ENCODE results near the gene PHACTR3.

Gene PHACTR3

DNA sequence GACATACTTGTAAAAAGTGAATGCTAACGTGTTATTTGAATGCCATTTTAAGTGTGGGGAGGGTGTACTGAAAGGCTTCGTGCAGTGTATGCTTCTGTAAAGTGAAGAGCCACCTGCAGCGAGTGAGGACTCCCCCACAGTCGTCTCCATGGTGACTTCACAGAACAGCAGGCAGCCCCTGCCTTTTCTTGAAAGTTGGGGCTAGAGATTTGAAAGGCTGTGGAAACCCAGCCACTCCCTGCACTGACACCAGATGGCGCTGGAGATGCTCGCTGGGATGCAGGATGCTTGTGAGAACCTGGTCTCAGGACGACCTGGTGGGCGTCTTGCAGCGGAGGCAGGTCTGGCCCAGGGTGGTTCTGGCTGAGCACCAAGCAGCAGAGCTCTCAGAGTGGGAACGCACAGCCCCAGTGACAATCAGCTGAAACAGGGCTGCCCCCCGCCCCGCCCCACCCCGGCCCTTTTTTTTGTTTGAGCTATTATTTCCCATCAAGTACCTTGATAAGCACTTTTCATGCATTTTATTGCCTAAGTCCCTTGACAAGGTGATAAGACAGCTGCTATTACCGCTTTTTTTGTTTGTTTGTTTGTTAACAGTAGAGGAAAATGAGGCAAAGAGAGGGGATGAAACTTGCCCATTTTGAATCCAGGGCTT, 178.8 kb downstream of the PHACTR3 start:
- DNase-seq = peak; percentile 59

DNA sequence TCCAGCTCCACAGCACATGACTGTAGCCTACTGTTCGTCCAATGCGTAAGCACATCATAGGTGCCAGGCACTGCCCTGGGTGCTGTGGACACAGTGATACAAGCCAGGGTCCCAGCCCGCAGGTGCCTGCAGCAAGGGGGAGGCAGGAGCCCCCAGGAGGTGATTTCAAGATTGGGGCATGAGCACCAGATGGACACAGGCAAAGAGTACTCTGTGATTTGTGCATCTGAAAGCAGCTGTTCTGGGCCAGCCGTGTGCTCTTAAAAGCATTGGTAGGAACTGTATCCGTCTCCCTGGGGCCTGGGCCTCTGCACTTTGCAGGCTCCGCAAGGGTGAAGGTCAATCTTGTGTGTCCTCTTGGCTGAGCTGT, 179.3 kb downstream of the PHACTR3 start:
- DNase-seq = no peak

DNA sequence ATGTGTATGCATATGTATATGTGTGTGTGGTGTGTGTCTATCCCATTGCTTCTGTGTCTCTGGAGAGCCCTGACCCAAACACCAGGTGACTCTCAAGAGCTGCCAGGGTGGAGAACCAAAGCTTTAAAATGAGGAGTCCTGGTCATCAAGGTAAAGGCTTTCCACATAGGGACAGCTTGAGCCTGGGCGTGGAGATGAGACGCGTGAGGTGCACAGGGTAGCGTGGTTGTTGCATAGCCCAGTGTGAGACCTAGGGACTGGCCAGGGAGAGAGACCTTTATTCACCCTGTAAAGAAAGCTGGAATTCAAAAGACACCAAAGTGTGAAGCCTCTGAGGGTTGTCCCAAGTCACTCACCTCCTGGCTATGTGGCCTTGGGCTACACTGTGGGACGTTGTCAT, 180.0 kb downstream of the PHACTR3 start:
- DNase-seq = no peak

DNA sequence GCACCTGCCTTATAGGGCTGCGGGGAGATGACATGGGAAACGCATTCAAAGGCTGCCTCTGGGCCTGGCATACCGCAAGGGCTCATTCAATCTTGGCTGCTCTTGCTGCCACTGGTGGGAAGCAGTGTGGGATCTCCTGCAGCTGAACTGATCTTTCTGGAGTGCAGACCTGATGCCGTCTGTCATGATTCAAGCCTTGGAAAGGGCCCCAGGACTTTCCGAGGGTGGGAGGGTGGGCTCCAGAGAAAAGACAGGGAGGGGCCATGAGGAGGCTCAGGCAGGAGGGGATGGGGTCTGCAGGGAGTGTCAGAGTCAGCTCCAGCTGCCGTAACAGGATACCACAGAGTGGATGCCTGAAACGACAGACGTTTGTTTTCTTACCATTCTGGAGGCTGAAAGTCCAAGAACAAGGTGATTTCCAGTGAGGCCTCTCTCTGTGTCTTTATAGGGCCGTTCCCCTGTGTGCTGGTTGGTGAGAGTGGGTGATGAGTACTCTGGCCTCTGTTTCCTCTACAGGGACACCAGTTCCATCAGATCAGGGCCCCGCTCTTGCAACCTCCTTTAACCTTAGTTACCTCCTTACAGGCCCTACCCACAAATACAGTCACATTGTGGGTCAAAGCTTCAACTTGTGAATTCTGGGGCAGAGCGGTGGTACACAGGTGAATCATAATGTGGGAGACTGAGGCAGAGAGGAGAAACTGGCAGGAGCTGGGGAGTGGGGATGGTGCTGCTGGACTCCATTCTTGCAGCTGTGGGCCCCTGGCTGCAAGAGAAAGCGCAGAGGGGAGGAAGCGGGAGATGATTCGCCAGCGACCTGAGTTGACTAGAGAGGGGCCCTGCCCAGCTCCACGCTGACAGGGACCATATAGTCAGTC, 180.7 kb downstream of the PHACTR3 start:
- no peak for DNase-seq

DNA sequence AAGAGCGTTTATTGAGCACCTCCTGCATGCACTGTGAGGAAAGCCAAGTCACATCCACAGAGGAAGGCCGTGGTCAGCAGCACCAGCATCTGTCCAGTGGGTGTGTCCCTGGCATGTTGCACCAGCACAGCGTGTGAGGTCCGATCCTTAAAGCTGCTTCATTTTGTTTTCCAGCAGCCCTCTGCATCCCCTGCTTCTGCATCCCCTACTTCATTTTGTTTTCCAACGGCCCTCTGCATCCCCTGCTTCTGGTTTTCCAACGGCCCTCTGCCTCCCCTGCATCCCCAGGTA, 181.3 kb downstream of the PHACTR3 start:
- DNase-seq = no peak

DNA sequence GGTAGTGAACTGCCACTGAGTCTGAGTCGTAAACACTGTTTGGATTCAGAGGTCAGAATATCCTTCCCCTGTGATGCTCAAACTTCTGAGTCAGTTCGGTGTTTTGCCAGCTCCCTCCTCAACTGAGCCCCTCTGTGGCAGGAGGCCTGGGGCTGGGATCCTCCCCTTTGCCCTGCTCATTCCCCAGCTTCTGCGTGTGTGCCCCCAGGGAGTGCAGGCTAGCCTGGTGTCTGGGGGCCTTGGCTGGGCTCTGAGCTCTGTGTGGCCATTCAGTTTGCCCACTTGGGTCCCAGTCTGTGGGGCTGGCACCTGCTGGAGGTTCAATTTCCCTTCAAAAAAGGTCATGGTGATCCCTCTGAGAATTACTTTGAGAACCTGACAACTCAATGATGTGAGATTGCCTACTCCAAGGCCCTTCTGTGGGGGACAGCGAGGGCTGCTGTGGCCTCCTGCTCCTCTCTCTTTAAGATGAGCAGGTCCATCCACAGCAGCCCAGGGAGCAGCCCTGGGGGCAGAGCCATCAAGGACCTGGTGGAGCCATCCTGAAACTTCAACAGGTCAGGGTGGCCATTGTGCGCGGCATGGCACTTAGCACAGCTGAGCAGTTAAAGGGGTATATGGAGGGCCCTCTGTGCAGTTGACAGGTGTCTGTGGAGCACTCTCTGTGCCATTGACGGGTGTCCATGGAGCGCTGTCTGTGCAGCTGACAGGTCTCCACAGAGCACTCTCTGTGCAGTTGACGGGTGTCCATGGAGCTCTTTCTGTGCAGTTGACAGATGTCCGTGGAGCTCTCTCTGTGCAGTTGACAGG, 181.9 kb downstream of the PHACTR3 start:
- no peak for DNase-seq

DNA sequence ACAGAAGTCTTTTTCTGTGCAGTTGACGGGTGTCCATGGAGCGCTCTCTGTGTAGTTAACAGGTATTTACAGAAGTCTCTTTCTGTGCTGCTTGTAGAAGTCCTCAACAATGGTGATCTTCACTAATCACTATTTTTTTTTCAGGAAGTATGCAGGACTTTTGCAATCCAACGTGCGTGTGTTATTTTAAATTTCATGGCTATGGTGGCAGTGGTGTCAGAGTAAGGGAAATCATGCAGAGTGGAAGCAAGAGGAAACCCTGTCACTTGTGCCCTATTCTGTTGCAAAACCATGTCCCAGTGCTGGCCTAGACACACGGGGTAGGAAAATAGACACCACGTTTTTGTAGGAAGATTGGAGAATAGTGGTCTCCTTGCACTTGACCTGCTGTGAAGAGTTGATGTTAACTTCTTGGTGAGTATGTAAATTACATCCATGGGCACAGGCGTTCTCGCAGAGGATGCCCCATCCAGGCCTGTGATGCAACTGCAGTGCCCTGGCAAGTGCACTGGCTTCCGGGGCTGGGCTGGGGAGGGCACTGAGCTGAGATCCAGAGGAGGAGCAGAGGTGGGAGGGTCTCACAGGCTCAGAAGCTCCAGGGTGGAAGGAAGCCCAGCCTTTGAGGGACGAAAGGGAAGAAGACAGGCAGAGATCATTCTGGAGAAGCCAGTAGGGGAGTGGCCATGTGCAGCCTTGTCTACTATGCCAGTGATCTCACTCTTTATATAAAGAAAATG, 182.6 kb downstream of the PHACTR3 start:
- DNase-seq = no peak

DNA sequence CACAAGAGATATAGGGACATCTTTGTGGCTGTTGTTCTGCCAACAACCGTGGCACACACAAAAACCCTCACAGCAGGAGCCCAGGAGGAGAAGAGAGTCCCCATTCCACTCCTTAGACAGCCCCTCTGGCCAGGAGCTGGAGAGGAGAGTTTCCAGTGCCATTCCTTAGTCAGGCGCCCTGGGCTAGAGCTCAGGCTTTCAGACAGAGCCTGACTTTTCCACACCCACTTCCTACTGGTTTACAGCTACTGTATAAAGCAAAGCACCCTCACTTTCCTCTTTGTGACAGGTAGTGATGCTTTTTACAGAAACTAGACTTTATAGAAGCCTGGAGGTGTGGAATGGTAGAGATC, 183.2 kb downstream of the PHACTR3 start:
- no peak for DNase-seq

DNA sequence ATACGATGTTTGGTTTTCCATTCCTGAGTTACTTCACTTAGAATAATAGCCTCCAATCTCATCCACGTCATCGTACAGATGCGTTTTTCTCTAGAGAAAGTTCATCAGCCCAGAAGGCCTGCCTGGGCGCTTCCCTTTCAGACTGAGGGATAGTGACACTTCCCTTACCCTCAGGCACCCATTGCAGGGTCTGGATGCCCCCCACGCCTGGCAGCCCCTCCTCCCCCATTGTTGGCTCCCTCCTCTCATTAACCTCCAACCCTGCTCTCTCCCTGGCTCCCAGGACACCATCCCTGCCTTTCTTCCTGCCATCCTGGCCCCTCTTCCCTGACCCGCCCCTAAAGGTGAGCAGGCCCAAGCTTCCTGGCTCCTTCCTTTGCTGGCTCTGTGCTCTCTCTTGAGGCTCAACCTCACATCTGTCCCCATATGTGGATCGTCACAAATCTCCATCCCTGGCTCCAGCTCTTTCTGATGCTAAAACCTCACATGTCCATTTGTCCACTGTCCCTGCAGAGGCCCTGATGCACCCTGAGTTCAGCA, 183.9 kb downstream of the PHACTR3 start:
- no peak for DNase-seq

DNA sequence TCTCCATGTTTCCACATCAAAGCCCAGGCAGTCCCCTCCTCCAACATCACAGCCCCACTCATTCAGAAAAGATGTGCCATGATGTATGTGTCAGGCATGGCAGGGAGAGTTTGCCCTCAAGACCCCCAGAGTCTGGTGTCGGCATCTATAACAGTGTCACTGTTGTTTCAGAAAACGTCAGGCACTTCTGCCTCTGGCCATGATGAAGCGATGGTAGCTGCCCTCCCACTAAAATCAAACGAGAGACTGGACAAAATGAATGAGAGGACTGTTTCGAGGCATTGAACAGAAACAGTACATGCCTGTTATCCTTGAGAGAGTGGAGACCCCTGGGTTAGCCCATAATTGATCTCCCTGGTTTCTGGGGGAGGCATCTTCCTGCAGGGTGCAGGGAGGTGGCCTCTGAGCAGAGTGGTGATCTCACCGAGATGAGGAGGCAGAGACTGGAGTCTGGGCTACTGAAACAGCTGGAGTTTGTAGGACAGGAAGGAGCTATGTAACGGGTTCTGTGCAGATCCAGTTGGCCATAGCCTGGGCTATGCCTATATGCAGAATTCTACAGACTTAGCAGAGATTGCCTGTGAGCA, 184.6 kb downstream of the PHACTR3 start:
- no peak for DNase-seq

DNA sequence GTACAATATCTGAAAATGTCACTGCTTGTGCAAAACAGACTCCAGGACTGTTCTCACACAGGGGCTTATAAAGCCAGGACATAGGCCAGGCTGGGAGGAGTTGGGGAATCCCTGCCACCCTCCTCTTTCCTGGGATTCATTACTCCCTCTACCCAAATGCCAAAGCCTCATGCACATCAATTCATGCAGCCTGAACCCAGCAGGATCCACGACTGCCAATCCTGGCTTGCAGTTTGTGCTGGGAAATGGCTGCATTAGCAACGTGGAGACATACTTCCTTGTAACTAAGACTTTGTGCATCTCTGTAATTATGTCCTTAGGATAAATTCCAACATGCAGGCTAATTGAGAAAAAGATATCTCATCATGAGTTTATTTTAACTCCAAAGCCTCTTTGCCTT, 185.3 kb downstream of the PHACTR3 start:
- no peak for DNase-seq

DNA sequence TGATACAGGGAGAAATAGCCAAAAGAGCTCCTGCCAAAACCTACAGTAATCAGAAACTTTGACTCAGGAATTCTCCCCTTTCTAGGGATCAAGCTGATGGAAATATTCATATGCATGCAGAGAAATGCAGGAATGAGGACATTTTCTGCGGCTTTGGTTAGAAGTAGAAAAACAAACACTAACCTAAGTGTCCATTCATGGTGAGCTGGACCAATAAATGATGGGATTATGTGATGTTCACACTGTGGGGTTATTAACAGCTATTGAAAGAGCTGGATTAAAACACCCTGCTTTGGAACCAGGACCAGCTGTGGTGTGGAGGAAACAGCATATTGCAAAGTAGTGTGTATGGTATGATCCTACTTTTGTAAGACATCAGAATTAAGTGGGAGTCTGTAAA, 186.0 kb downstream of the PHACTR3 start:
- no peak for DNase-seq

DNA sequence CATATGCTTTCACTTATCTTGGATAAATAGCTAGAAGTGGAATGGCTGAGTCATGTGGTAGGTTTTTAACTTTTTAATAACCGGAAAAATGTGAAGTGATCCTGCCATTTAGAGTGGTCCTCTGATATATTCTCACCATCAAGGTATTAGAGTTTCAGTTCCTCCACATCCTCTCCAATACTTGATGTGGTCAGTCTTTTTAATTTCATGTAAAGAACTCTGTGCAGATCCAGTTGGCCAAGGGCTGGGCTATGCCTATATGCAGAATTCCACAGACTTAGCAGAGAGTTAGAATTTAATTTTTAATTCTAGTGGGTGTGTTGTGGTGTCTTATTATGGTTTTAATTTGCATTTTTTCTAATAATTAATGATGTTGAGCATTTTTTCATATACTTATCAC, 188.0 kb downstream of the PHACTR3 start:
- DNase-seq = no peak

DNA sequence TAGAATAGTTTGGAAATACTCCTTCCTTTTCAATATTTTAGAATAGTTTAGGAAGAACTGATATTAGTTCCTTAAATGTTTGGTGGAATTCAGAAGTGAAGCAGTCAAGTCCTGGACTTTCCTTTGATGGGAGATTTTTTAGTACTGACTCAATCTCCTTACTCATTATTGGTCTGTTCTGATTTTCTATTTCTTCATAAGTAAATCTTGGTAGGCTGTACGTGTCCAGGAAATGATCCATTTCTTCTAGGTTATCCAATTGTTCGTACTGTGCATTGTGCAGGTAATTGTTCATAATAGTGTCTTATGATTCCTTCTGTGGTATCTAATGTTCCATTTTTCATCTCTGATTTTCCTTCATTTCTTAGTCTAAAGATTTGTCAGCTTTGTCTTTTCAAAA, 190.2 kb downstream of the PHACTR3 start:
- no peak for DNase-seq

DNA sequence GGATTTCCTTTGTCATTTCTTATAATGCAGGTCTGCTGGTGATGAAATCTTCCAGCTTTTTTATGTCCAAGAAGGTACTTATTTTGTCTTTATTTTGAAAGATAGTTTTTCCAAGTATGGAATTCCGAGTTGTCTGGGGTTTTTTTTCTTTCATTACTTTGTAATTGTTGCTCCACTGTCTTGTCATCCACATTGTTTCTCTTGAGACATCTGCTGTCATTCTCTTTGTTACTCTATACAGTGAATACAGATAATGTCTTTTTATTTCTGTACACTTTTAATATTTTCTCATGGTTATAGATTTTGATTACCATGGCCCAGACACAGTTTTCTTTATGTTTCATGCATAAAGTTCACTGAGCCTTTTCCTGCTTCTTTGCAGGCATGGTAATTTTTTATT, 196.0 kb downstream of the PHACTR3 start:
- DNase-seq = no peak

DNA sequence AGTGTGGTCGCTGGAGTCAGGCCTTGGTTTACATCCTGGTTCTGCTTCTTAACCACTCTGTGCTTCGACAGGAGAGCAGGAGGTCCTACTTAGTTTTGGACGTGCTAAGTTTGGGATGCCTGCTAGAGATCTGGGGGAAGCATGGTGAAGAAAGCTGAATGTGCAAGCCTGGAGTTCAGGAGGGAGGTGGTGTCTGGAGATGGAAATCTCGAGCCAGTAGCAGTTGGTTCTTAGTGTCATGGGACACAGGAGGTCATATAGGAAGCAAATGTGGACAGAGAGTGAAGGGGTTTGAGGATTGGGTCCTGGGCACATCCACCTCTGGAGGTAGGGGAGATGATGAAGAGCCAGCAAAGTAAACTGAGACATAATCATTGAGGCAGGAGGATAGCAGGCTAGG, 197.7 kb downstream of the PHACTR3 start:
- DNase-seq = no peak

DNA sequence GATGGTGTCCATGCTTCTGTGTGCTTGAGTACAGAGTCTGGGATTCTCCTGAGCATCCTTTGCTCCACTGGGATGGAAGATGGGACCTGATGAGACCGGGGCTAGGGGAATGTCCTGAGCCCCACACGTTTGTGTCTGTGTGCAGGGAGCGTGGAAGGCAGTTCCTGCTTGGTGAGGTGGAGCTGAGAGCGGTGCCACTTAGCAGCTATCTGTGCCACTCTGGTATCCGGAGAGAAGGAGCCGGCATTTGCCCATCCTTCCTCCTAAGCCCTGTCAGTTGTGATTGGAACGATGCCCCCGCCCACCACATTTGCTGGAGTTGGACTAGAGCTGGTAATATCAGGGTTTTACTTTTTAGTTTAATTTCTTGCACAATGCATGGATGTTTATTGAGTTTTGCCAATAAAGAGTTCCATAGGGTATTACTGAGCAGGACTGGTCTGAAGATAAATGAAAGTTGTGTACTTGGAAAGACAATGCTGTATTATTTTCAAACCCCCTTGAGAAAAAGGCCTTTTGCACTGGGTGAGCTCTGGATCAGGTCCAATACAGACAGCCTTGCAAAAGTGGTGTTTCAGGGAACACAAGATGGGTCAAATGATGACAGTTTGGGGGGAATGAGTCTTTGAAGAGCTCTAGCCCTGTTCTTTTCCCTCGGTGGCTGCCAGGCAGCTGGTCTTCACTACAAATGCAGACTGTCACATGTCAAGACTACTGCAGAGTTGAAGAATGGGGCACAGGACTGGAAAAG, 198.3 kb downstream of the PHACTR3 start:
- no peak for DNase-seq

DNA sequence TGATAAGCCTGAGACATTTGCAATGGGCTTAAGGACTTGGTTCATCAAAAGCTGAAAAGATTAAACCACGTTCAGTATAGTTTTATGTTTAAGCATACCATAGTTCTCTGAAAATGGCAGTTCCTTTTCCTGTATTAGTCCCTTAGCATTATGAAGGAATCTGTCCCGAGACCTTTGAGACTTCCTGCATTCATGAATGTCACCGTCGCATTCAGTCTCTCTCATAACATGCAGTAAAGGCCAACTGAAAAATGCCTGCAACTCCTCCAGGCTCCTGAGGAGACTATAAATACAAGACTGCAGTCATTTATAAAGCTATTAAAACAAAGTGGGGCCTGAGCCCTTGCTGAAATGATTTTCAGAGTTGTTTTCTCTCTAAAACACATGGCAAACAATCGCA, 200.0 kb downstream of the PHACTR3 start:
- DNase-seq = no peak

DNA sequence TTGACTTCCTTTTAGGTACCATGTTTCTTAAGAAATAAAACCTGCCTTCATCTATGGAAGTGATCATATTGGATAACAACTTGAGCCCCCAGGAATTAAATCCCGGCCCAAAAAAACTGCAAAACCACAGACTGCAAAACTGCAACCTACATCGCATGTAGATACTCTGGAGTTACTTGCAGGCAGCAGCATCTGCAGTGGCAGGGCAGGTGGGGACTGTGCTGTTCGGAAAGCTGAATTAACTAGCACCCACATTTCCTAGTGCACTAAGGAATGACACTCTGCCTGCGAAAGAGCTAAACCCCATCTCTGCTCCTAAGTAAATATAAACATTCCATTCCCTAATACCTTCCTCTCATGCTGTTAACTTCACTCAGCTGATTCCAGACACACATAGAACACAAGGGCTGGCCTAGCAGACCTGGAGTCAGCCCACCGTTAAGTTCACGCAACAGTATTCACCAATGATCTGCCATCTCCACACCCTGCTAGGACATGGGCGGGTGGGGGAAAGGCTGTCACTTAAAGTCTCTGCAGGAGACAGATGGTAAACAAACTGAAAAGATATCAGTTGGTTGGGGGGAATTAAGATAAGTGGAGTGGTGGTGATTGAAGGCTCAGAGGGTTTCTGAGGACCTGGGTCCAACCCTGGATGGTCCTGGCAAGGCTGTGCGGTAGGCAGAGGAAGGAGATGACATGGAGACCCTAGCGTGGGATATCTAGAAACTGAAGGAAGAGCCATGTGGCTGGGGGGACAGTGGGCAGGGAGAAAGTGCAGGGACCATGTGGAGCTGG, 200.7 kb downstream of the PHACTR3 start:
- no peak for DNase-seq

DNA sequence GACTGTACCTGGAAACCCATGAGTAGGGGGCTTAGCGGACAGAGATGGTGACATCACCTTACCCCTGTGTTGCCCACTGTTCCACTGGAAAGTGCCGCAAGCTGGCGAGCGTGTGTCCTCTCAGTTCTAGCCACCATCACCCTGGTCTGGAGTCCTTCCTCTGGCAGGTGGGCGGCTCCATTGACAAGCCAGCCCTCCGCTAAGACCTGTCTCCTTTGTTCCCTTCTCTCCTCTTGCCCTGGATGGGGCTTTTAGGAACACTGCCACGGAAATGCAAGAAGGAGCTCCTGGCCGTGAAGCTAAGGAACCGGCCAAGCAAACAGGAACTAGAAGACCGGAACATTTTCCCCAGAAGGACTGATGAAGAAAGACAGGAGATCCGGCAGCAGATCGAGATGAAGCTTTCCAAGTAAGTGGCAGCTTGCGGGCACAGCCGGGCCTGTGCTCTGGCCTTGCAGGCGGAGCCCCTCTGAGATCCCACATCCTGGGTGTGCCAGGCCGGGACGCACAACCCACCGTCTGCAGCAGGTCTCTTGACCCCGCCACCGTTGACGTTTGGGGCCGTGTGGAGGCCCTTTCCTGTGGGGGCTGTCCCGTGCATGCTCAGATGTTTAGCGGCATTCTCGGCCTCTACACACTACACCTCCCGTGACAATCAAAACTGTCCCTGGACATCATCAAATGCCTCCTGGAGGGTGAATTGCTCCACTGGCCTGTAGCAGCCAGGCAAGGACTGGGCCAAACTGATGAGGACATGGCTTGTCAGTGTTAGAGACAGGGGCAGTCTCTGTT, 201.6 kb downstream of the PHACTR3 start:
- DNase-seq = no peak

Measured in OCI-M1 (cell line).